Measurements from ENCODE around the gene ARMC9.

The ARMC9 gene

DNA sequence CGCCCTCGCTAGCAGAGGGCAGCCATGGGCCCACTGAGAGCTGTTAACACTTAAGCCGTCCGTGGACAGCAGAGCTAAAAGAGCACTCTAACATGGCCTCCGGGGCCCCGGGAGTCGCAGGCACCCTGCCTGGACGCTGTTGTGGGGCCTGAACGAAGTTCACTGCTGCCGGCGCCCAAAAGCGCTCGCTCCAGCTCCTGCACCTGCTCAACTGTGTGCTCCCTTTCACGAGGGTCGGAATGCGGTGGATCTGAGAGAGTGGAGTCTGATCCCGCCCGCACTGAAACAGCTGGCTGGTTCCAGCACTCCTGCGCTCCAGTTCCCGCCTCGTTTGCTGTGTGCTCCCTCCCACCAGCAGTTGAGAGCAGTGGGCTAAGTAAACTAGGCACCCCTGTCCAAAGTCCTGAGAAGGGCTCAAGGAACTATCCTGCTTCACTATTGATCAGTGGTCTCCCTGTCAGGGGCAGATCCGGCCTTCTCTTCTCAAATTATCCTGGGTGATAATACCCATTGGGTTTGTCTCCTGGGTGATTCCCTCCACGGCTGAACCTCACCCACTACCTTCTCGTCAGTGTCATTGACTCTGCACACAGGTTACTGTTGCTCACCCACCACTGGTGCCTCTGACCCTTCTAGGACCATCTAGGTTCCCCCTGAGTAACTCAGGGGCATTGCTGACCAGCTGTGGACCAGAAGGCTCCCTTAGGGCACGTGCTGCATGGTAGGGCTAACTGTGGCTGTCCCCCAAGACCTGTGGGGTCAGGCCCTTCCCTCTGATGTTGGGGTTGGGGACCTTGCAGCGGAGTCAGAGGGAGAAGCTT is 220.6 kb downstream of the ARMC9 start:
- ATAC-seq = no peak
- TF ChIP-seq ZNF8 (CRISPR knock-in tag; IDR thresholded peaks at IDR 0.05) (no peak), CSDC2 (CRISPR knock-in tag; IDR thresholded peaks at IDR 0.05) (no peak), ZNF70 (CRISPR knock-in tag; IDR thresholded peaks at IDR 0.05) (no peak), GLIS3 (CRISPR knock-in tag; IDR thresholded peaks at IDR 0.05) (no peak), PPARA (CRISPR knock-in tag; IDR thresholded peaks at IDR 0.05; ENCODE audit: borderline replicate concordance) (no peak), ZC3H10 (CRISPR knock-in tag; IDR thresholded peaks at IDR 0.05) (no peak), CSRNP3 (CRISPR knock-in tag; IDR thresholded peaks at IDR 0.05) (no peak), TSHZ2 (CRISPR knock-in tag; IDR thresholded peaks at IDR 0.05) (no peak), TCF4 (CRISPR knock-in tag; IDR thresholded peaks at IDR 0.05; ENCODE audit: borderline replicate concordance) (no peak), TOX (CRISPR knock-in tag; IDR thresholded peaks at IDR 0.05; ENCODE audit: borderline replicate concordance) (no peak), RARB (CRISPR knock-in tag; IDR thresholded peaks at IDR 0.05) (no peak), ISL1 (CRISPR knock-in tag; IDR thresholded peaks at IDR 0.05) (no peak), ESRRG (CRISPR knock-in tag; IDR thresholded peaks at IDR 0.05) (no peak), ZNF565 (CRISPR knock-in tag; conservative IDR thresholded peaks at IDR 0.05; ENCODE audit: low read depth) (no peak), ARNTL (CRISPR knock-in tag; IDR thresholded peaks at IDR 0.05; ENCODE audit: borderline replicate concordance, low read depth) (no peak), BACH2 (CRISPR knock-in tag; IDR thresholded peaks at IDR 0.05; ENCODE audit: borderline replicate concordance) (no peak), ZFP30 (CRISPR knock-in tag; IDR thresholded peaks at IDR 0.05) (no peak)
- TF ChIP-seq, protein P1, sequence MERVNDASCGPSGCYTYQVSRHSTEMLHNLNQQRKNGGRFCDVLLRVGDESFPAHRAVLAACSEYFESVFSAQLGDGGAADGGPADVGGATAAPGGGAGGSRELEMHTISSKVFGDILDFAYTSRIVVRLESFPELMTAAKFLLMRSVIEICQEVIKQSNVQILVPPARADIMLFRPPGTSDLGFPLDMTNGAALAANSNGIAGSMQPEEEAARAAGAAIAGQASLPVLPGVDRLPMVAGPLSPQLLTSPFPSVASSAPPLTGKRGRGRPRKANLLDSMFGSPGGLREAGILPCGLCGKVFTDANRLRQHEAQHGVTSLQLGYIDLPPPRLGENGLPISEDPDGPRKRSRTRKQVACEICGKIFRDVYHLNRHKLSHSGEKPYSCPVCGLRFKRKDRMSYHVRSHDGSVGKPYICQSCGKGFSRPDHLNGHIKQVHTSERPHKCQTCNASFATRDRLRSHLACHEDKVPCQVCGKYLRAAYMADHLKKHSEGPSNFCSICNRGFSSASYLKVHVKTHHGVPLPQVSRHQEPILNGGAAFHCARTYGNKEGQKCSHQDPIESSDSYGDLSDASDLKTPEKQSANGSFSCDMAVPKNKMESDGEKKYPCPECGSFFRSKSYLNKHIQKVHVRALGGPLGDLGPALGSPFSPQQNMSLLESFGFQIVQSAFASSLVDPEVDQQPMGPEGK (CRISPR knock-in tag; IDR thresholded peaks at IDR 0.05; ENCODE audit: borderline replicate concordance) = no peak
- TF ChIP-seq, protein P2, sequence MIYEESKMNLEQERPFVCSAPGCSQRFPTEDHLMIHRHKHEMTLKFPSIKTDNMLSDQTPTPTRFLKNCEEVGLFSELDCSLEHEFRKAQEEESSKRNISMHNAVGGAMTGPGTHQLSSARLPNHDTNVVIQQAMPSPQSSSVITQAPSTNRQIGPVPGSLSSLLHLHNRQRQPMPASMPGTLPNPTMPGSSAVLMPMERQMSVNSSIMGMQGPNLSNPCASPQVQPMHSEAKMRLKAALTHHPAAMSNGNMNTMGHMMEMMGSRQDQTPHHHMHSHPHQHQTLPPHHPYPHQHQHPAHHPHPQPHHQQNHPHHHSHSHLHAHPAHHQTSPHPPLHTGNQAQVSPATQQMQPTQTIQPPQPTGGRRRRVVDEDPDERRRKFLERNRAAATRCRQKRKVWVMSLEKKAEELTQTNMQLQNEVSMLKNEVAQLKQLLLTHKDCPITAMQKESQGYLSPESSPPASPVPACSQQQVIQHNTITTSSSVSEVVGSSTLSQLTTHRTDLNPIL (CRISPR knock-in tag; IDR thresholded peaks at IDR 0.05; ENCODE audit: low read depth) = no peak

DNA sequence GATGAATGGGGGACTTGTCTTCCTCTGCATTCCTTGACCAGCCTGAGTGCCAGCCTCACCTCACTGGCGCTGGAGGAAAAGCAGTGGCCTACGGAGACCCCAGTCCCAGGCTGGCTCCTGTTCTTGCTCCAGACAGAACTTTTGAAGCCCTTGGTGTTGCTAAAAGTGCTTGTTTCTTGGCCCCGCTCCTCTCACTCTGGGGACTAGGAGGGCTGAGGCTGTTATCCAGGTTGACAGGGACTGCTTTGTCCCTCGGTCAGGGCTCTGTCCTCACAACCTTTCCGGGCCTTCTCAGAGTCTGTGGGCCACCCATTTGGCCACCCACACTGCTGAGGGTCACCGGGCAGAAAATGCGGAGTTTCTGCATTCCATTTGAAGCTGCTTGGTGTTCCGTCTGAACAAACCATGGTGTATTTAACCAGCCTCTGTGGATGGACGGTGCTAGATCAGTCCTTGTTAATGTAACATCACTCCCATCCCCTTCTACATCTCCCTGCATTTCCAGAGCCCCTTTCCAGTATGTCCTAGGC is 222.7 kb downstream of the ARMC9 start:
- TF ChIP-seq ZNF565 (CRISPR knock-in tag; conservative IDR thresholded peaks at IDR 0.05; ENCODE audit: low read depth) (no peak), POU6F1 (CRISPR knock-in tag; IDR thresholded peaks at IDR 0.05; ENCODE audit: borderline replicate concordance, low read depth) (no peak), CSRNP3 (CRISPR knock-in tag; IDR thresholded peaks at IDR 0.05) (no peak), ARNTL (CRISPR knock-in tag; IDR thresholded peaks at IDR 0.05; ENCODE audit: borderline replicate concordance, low read depth) (no peak), ESRRG (CRISPR knock-in tag; IDR thresholded peaks at IDR 0.05) (no peak), GLIS3 (CRISPR knock-in tag; IDR thresholded peaks at IDR 0.05) (no peak), ZNF8 (CRISPR knock-in tag; IDR thresholded peaks at IDR 0.05) (no peak), ZC3H10 (CRISPR knock-in tag; IDR thresholded peaks at IDR 0.05) (no peak), TOX (CRISPR knock-in tag; IDR thresholded peaks at IDR 0.05; ENCODE audit: borderline replicate concordance) (no peak), BACH2 (CRISPR knock-in tag; IDR thresholded peaks at IDR 0.05; ENCODE audit: borderline replicate concordance) (no peak), ZNF70 (CRISPR knock-in tag; IDR thresholded peaks at IDR 0.05) (no peak), TCF4 (CRISPR knock-in tag; IDR thresholded peaks at IDR 0.05; ENCODE audit: borderline replicate concordance) (no peak), ZFP3 (CRISPR knock-in tag; IDR thresholded peaks at IDR 0.05) (no peak)
- TF ChIP-seq, protein P2 (CRISPR knock-in tag; IDR thresholded peaks at IDR 0.05; ENCODE audit: low read depth) = no peak
- no peak for ATAC-seq
